CD14-positive monocyte (primary cell): ENCODE measurements around the gene CNIH1. TPM values are rescaled to one million over a fixed set of nuclear protein-coding genes. Genes with fewer than 3 reads are reported as not detected.

ENCODE experiments used
- DNase-seq, 3 donors: peaks; one replicate each; pipeline ENCODE4 v3.0.0-alpha.2; 2011 to 2022
- H2AFZ ChIP-seq: 2 replicates; pipeline ENCODE4 v1.6.0; 2012; ENCODE audit warnings: mild to moderate bottlenecking, low read depth, low read length, inconsistent platforms; ENCODE audit not compliant: insufficient read depth, poor library complexity, severe bottlenecking
- H3K27ac ChIP-seq, 2 donors: 1 replicate in 1 of 2; 2 replicates in 1 of 2; pipeline ENCODE4 v1.5.1; 2012 to 2013; ENCODE audit warnings: low read length in 2 of 2, control low read depth in 1 of 2, inconsistent platforms in 1 of 2, low read depth in 1 of 2, mild to moderate bottlenecking in 1 of 2
- H3K27me3 ChIP-seq, 2 donors: one replicate each; pipeline versions ENCODE4 v1.6.0 to v1.6.1; 2011 to 2013; ENCODE audit warnings: low read length in 2 of 2; ENCODE audit not compliant: control insufficient read depth in 2 of 2, insufficient read depth in 2 of 2
- H3K36me3 ChIP-seq, 2 donors: replicated peaks in 1 of 2; 1 replicate in 1 of 2; 2 replicates in 1 of 2; pipeline versions ENCODE4 v1.5.1 to v1.6.1; 2012 to 2013; ENCODE audit warnings: low read length in 2 of 2, control low read depth in 1 of 2, inconsistent platforms in 1 of 2, mild to moderate bottlenecking in 1 of 2; ENCODE audit not compliant: insufficient read depth in 2 of 2, control insufficient read depth in 1 of 2
- H3K4me1 ChIP-seq, 2 donors: 1 replicate in 1 of 2; 2 replicates in 1 of 2; pipeline versions ENCODE4 v1.5.1 to v1.6.1; 2012 to 2013; ENCODE audit warnings: low read length in 2 of 2, control low read depth in 1 of 2, inconsistent platforms in 1 of 2, mild to moderate bottlenecking in 1 of 2, moderate library complexity in 1 of 2; ENCODE audit not compliant: insufficient read depth in 2 of 2, control insufficient read depth in 1 of 2
- H3K4me2 ChIP-seq: replicated peaks from 2 replicates; pipeline ENCODE3; 2012; ENCODE audit warnings: low read length, moderate library complexity, mild to moderate bottlenecking; ENCODE audit not compliant: poor library complexity, severe bottlenecking; ENCODE audit errors: extremely low read depth
- H3K4me3 ChIP-seq, 3 experiments: fragments of 200-600 bp in 1 of 3; sonication (generic) in 1 of 3; replicated peaks in 1 of 3; 1 replicate in 2 of 3; 2 replicates in 1 of 3; pipeline ENCODE4 v1.5.1; 2011 to 2013; ENCODE audit warnings: low read length in 3 of 3, mild to moderate bottlenecking in 3 of 3, control low read depth in 2 of 3, low read depth in 2 of 3, inconsistent platforms in 1 of 3, moderate library complexity in 1 of 3
- H3K79me2 ChIP-seq: 2 replicates; pipeline ENCODE4 v1.6.0; 2012; ENCODE audit warnings: mild to moderate bottlenecking, control low read depth, inconsistent platforms, low read length, moderate library complexity; ENCODE audit not compliant: insufficient read depth
- H3K9ac ChIP-seq: 2 replicates; pipeline ENCODE4 v1.6.0; 2017; ENCODE audit warnings: low read length, mild to moderate bottlenecking; ENCODE audit not compliant: insufficient read depth, poor library complexity, severe bottlenecking
- H3K9me3 ChIP-seq, 2 donors: replicated peaks in 1 of 2; 1 replicate in 1 of 2; 2 replicates in 1 of 2; pipeline versions ENCODE4 v1.5.1 to v1.6.1; 2012 to 2013; ENCODE audit warnings: low read length in 2 of 2, control low read depth in 1 of 2; ENCODE audit not compliant: control insufficient read depth in 1 of 2, insufficient read depth in 1 of 2
- H4K20me1 ChIP-seq: 2 replicates; pipeline ENCODE4 v1.6.0; 2012; ENCODE audit warnings: mild to moderate bottlenecking, low read length, control low read depth, moderate library complexity; ENCODE audit not compliant: insufficient read depth
- H3K27ac Mint-ChIP-seq, 7 donors: one replicate each; pipeline ENCODE4 v1.8.0; 2020; ENCODE audit warnings: mild to moderate bottlenecking in 7 of 7, mixed read lengths in 7 of 7, moderate library complexity in 6 of 7, inconsistent platforms in 2 of 7
- H3K27me3 Mint-ChIP-seq, 3 donors: one replicate each; pipeline ENCODE4 v1.8.0; 2021 to 2022; ENCODE audit warnings: low read depth in 3 of 3, mild to moderate bottlenecking in 3 of 3, mixed read lengths in 3 of 3, moderate library complexity in 3 of 3, inconsistent platforms in 1 of 3
- H3K36me3 Mint-ChIP-seq, 2 donors: one replicate each; pipeline ENCODE4 v1.8.0; 2020; ENCODE audit warnings: mixed read lengths in 2 of 2, inconsistent platforms in 1 of 2, mild to moderate bottlenecking in 1 of 2
- H3K4me1 Mint-ChIP-seq: one replicate; pipeline ENCODE4 v1.8.0; 2020; ENCODE audit warnings: mild to moderate bottlenecking, mixed read lengths
- H3K4me3 Mint-ChIP-seq, 2 donors: one replicate each; pipeline ENCODE4 v1.8.0; 2020; ENCODE audit warnings: mild to moderate bottlenecking in 2 of 2, mixed read lengths in 2 of 2, moderate library complexity in 1 of 2
- H3K9me3 Mint-ChIP-seq, 7 donors: one replicate each; pipeline ENCODE4 v1.8.0; 2020 to 2022; ENCODE audit warnings: mixed read lengths in 7 of 7, mild to moderate bottlenecking in 6 of 7, moderate library complexity in 6 of 7, inconsistent platforms in 2 of 7
- CTCF ChIP-seq: fragments of 200-600 bp; IDR thresholded peaks from one replicate; pipeline ENCODE4 v1.8.0; 2022; ENCODE audit warnings: antibody characterized with exemption, mild to moderate bottlenecking
- WGBS: methylation state at CpG from one replicate; pipeline ENCODE4 v1.1.5; 2013; ENCODE audit warnings: missing lambda C conversion rate; ENCODE audit not compliant: insufficient coverage; 5-methylcytosine and 5-hydroxymethylcytosine counted together
- intact Hi-C, 2 donors: fragments of 100-400 bp; cut with micrococcal nuclease; formaldehyde crosslinking; loops; one replicate each; pipeline versions ENCODE4 v1.15.0 to v1.15.1; 2023
- polyA plus RNA-seq, 3 donors: library from polyadenylated mRNA; depleted of rRNA in 1 of 3; unstranded in 2 of 3; stranded (reverse) in 1 of 3; fragments of 300-500 nt in 2 of 3; fragments of >200 nt in 1 of 3; fragmentation: Illumina TruSeq in 2 of 3; gene quantifications; 1 replicate in 2 of 3; 2 replicates in 1 of 3; pipeline ENCODE4 v1.2.3, GENCODE V29; 2012 to 2021

The CNIH1 gene
- polyA plus RNA-seq, 3 donors = 109 to 162 (median 138) TPM

- no peak for TF ChIP-seq CTCF
- Mint-ChIP-seq H3K36me3 (peaks cover 44 to 61% of the 10 kb centered on the region in 2 donors), H3K27me3 (peaks cover 0 to 2% (median 1%) of the 10 kb centered on the region in 3 donors), H3K9me3 (no peaks in the 10 kb centered on the region), H3K27ac (no peak overlapping the region), H3K4me3 (no peak overlapping the region), H3K4me1 (peaks cover 38% of the 10 kb centered on the region)
- WGBS = no CpG with 5 or more reads among the region's 2 CpGs
- intact Hi-C loops = no loop called here
- H3K36me3 ChIP-seq = peaks cover 45 to 66% of the 10 kb centered on the region in 2 donors
- H3K9me3 ChIP-seq = no peaks in the 10 kb centered on the region
- peaks cover 48% of the 10 kb centered on the region for H4K20me1 ChIP-seq
- no peaks in the 10 kb centered on the region for H3K27me3 ChIP-seq
- H3K4me1 ChIP-seq = peaks cover 19 to 37% of the 10 kb centered on the region in 2 donors
- H3K4me3 ChIP-seq = no peak overlapping the region
- no peak overlapping the region for H3K9ac ChIP-seq
- H2AFZ ChIP-seq = no peak overlapping the region
- DNase-seq = no peak
- H3K79me2 ChIP-seq = peaks cover 62% of the 10 kb centered on the region
- H3K4me2 ChIP-seq = no peak overlapping the region
- no peak overlapping the region for H3K27ac ChIP-seq
Measured at GRCh38 chr14:54481695-54482094, 40.5 kb upstream of the CNIH1 start.

GRCh38 chr14:54480830-54481562 lies 39.8 kb upstream of the CNIH1 start:
- peaks cover 55% of the 10 kb centered on the region for H3K79me2 ChIP-seq

More at GRCh38 chr14:54480830-54481562, 39.8 kb upstream of the CNIH1 start:
- Mint-ChIP-seq H3K9me3 (no peaks in the 10 kb centered on the region), H3K27me3 (peaks cover 0 to 2% (median 1%) of the 10 kb centered on the region in 3 donors), H3K4me3 (no peak overlapping the region), H3K36me3 (peaks cover 46 to 60% of the 10 kb centered on the region in 2 donors), H3K4me1 (peaks cover 32% of the 10 kb centered on the region), H3K27ac (no peak overlapping the region)
- peaks cover 48 to 73% of the 10 kb centered on the region in 2 donors for H3K36me3 ChIP-seq
- intact Hi-C loops = no loop called here
- no peak overlapping the region for H2AFZ ChIP-seq
- no peak overlapping the region for H3K4me2 ChIP-seq
- H3K27me3 ChIP-seq = no peaks in the 10 kb centered on the region
- H4K20me1 ChIP-seq = peaks cover 48% of the 10 kb centered on the region
- TF ChIP-seq CTCF = no peak
- 100% methylated on average over 2 of the region's 4 CpGs for WGBS
- no peak overlapping the region for H3K9ac ChIP-seq
- H3K4me1 ChIP-seq = peaks cover 18 to 30% of the 10 kb centered on the region in 2 donors
- no peak overlapping the region for H3K27ac ChIP-seq
- DNase-seq = no peak
- H3K9me3 ChIP-seq = no peaks in the 10 kb centered on the region
- no peak overlapping the region for H3K4me3 ChIP-seq
